Caco-2 (cell line): Measurements from ENCODE around the gene SH2D3A. TPM values are rescaled to one million over a fixed set of nuclear protein-coding genes. Genes with fewer than 3 reads are reported as not detected.
"Not testable (repeated sequence)": the region's sequence is repeated elsewhere in the genome, so short reads cannot be mapped to it uniquely, and the experiment has no call there.

Source experiments
- BruUV-seq: library from RNA; stranded (reverse); fragments of 400-500 nt; replicated peaks from 2 replicates; lab custom pipeline; 2021; lab: Mats Ljungman, UMichigan
- CTCF ChIA-PET: fragments of 300-600 bp; sonication (Branson Sonifier 250); formaldehyde crosslinking; loops from one replicate; lab custom pipeline; 2022; ENCODE audit warnings: antibody characterized with exemption; lab: Charles Lee
- POLR2A ChIA-PET: fragments of 300-600 bp; sonication (Branson Sonifier 250); formaldehyde crosslinking; loops from one replicate; lab custom pipeline; 2022; ENCODE audit warnings: antibody characterized with exemption; lab: Charles Lee
- DNase-seq, 2 experiments: peaks; one replicate each; pipeline versions ENCODE4 v3.0.0 to v3.0.0-alpha.2; 2020 to 2022
- H3K27me3 ChIP-seq: replicated peaks from 2 replicates; pipeline ENCODE4 v1.6.0; 2011; ENCODE audit warnings: low read length; ENCODE audit not compliant: control insufficient read depth, insufficient read depth
- H3K36me3 ChIP-seq: 2 replicates; pipeline ENCODE4 v1.5.1; 2011; ENCODE audit warnings: low read length; ENCODE audit not compliant: control insufficient read depth, insufficient read depth
- H3K4me1 ChIP-seq: fragments of 250-450 bp; sonication (Bioruptor Pico); 2 replicates; pipeline ENCODE4 v1.5.1; 2020; ENCODE audit warnings: mild to moderate bottlenecking
- H3K4me3 ChIP-seq: 2 replicates; pipeline ENCODE4 v1.5.1; 2011; ENCODE audit warnings: low read depth, mild to moderate bottlenecking, control low read depth, low read length
- H3K9me3 ChIP-seq: fragments of 250-450 bp; sonication (Bioruptor Pico); 2 replicates; pipeline ENCODE4 v1.5.1; 2020; ENCODE audit warnings: mild to moderate bottlenecking, moderate library complexity
- H3K27ac Mint-ChIP-seq: one replicate; pipeline ENCODE4 v1.8.0; 2022; ENCODE audit warnings: mixed read lengths; ENCODE audit not compliant: unreplicated experiment
- H3K27me3 Mint-ChIP-seq: one replicate; pipeline ENCODE4 v1.8.0; 2022; ENCODE audit warnings: mixed read lengths; ENCODE audit not compliant: insufficient read depth, unreplicated experiment
- H3K36me3 Mint-ChIP-seq: one replicate; pipeline ENCODE4 v1.8.0; 2022; ENCODE audit warnings: mild to moderate bottlenecking, mixed read lengths; ENCODE audit not compliant: insufficient read depth, unreplicated experiment
- H3K4me1 Mint-ChIP-seq: one replicate; pipeline ENCODE4 v1.8.0; 2022; ENCODE audit warnings: low read depth, mixed read lengths; ENCODE audit not compliant: unreplicated experiment
- H3K4me3 Mint-ChIP-seq: one replicate; pipeline ENCODE4 v1.8.0; 2022; ENCODE audit warnings: mild to moderate bottlenecking, moderate library complexity, mixed read lengths; ENCODE audit not compliant: unreplicated experiment
- H3K9me3 Mint-ChIP-seq: one replicate; pipeline ENCODE4 v1.8.0; 2022; ENCODE audit warnings: mixed read lengths; ENCODE audit not compliant: unreplicated experiment
- intact Hi-C: fragments of 100-400 bp; cut with micrococcal nuclease; formaldehyde crosslinking; loops from one replicate; pipeline ENCODE4 v1.10.0; 2022; ENCODE audit not compliant: unreplicated experiment
- total RNA-seq: library from RNA; stranded (reverse); gene quantifications from 2 replicates; pipeline ENCODE4 v1.2.3, GENCODE V29; 2022
- TF ChIP-seq, protein P1 (sequence below), 2 experiments: fragments of 200-600 bp in 1 of 2; IDR thresholded peaks; 1 replicate in 1 of 2; 2 replicates in 1 of 2; pipeline versions ENCODE4 v1.5.1 to v1.8.0; 2011 to 2022; ENCODE audit warnings: antibody characterized with exemption in 1 of 2, control low read depth in 1 of 2, inconsistent platforms in 1 of 2, low read depth in 1 of 2, low read length in 1 of 2, mild to moderate bottlenecking in 1 of 2, moderate library complexity in 1 of 2; ENCODE audit not compliant: insufficient read depth in 1 of 2, severe bottlenecking in 1 of 2, unreplicated experiment in 1 of 2

Gene SH2D3A
- total RNA-seq, 1 experiment from 2014 or later, result 20.5 TPM

DNA sequence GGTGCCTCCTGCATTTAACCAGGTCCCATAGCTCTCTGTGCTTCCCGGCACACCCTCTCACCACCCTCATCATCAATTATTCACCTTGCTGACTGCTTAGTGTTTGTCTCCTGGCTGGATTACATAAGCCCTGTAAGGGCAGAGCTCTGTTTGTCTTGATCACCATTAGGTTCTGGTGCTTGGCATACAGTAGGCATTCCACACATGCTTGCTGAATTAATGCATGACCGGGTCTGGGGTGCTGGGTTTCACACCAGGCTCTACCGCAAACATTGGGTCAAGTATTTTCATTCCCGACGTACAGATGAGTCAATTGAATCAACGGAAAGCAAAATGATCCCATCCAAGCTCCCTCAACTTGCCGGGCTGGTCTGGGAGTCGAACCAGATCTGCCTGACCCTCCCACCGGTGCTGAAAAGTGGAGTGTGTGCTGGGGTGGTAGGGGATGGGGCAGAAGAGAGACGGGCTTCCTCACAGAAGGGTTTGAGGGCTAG, 33.8 kb upstream of the SH2D3A start:
- no peak overlapping the region for H3K27ac Mint-ChIP-seq
- no TSS peak for BruUV-seq

GRCh38 chr19:6800160-6800790, 33.0 kb upstream of the SH2D3A start:
- H3K27me3 ChIP-seq, H3K36me3 ChIP-seq, H3K4me1 ChIP-seq, intact Hi-C loops, H3K9me3 ChIP-seq, H3K9me3 Mint-ChIP-seq, CTCF ChIA-PET, H3K27me3 Mint-ChIP-seq, DNase-seq, H3K4me3 Mint-ChIP-seq, H3K27ac Mint-ChIP-seq, H3K4me3 ChIP-seq, BruUV-seq, POLR2A ChIA-PET, H3K36me3 Mint-ChIP-seq: not testable (repeated sequence)
- peaks cover 11% of the 10 kb centered on the region for H3K4me1 Mint-ChIP-seq

More for the DNA sequence above, 33.8 kb upstream of the SH2D3A start:
- TF ChIP-seq, protein P1, sequence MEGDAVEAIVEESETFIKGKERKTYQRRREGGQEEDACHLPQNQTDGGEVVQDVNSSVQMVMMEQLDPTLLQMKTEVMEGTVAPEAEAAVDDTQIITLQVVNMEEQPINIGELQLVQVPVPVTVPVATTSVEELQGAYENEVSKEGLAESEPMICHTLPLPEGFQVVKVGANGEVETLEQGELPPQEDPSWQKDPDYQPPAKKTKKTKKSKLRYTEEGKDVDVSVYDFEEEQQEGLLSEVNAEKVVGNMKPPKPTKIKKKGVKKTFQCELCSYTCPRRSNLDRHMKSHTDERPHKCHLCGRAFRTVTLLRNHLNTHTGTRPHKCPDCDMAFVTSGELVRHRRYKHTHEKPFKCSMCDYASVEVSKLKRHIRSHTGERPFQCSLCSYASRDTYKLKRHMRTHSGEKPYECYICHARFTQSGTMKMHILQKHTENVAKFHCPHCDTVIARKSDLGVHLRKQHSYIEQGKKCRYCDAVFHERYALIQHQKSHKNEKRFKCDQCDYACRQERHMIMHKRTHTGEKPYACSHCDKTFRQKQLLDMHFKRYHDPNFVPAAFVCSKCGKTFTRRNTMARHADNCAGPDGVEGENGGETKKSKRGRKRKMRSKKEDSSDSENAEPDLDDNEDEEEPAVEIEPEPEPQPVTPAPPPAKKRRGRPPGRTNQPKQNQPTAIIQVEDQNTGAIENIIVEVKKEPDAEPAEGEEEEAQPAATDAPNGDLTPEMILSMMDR (IDR thresholded peaks at IDR 0.05; ENCODE audit: insufficient read depth in 1 of 2, low read depth in 1 of 2, low read length in 1 of 2, severe bottlenecking in 1 of 2, unreplicated experiment in 1 of 2), result no peak
- ChIA-PET CTCF (no interaction called here), POLR2A (no interaction called here)
- no peak for DNase-seq
- no peak overlapping the region for H3K4me3 Mint-ChIP-seq
- H3K27me3 ChIP-seq, result no peaks in the 10 kb centered on the region
- H3K9me3 ChIP-seq, result no peaks in the 10 kb centered on the region
- peaks cover 8% of the 10 kb centered on the region for H3K36me3 Mint-ChIP-seq
- intact Hi-C loops, result no loop called here
- peaks cover 11% of the 10 kb centered on the region for H3K4me1 Mint-ChIP-seq
- H3K4me1 ChIP-seq, result peaks cover 7% of the 10 kb centered on the region; the same call in 1 of the 2 replicates
- no peaks in the 10 kb centered on the region for H3K9me3 Mint-ChIP-seq
- H3K27me3 Mint-ChIP-seq, result no peaks in the 10 kb centered on the region
- no peak overlapping the region for H3K4me3 ChIP-seq
- no peaks in the 10 kb centered on the region for H3K36me3 ChIP-seq

DNA sequence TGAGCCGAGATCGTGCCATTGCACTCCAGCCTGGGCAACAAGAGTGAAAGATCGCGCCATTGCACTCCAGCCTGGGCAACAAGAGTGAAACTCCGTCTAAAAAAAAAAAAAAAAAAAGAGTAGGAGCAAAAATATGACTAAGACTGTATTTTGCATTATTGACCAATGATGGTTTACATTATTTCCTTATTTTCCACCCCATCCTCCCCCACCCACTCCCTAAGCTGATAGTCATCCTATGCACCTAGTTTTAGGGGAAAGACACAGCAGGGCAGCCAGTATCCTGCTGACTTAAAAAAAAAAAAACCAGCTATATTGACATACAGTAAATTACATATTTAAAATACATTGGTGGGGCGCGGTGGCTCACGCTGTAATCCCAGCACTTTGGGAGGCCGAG, 30.4 kb upstream of the SH2D3A start:
- Histone ChIP-seq H3K4me3 (no peak overlapping the region), H3K9me3 (0 out of 2 replicates have a peak, but pooled peaks cover 3% of the 10 kb centered on the region), H3K36me3 (no peaks in the 10 kb centered on the region), H3K4me1 (peaks cover 7% of the 10 kb centered on the region; the same call in 1 of the 2 replicates), H3K27me3 (no peaks in the 10 kb centered on the region)
- H3K9me3 Mint-ChIP-seq, result peaks cover 5% of the 10 kb centered on the region
- no peak overlapping the region for H3K4me3 Mint-ChIP-seq
- peaks cover 11% of the 10 kb centered on the region for H3K4me1 Mint-ChIP-seq
- peaks cover 6% of the 10 kb centered on the region for H3K36me3 Mint-ChIP-seq
- CTCF ChIA-PET, result no interaction called here
- TF ChIP-seq, protein P1 (IDR thresholded peaks at IDR 0.05; ENCODE audit: insufficient read depth in 1 of 2, low read depth in 1 of 2, low read length in 1 of 2, severe bottlenecking in 1 of 2, unreplicated experiment in 1 of 2), result no peak
- intact Hi-C loops, result no loop called here
- POLR2A ChIA-PET, result no interaction called here
- H3K27ac Mint-ChIP-seq, result no peak overlapping the region
- no peak for DNase-seq
- BruUV-seq, result no TSS peak
- H3K27me3 Mint-ChIP-seq, result no peaks in the 10 kb centered on the region
